Adrenal gland (tissue), 12 donors: Measurements from ENCODE around the gene RBMS2. TPM values are rescaled to one million over a fixed set of nuclear protein-coding genes. Genes with fewer than 3 reads are reported as not detected.
"Not testable (repeated sequence)": the region's sequence is repeated elsewhere in the genome, so short reads cannot be mapped to it uniquely, and the experiment has no call there.

Experiments used
- DNase-seq, 7 donors: peaks; one replicate each; pipeline ENCODE4 v3.0.0-alpha.2; 2019 to 2020
- H3K27ac ChIP-seq, 5 donors: fragments of 200-600 bp; sonication (generic) in 4 of 5; 1 replicate in 3 of 5; 2 replicates in 2 of 5; pipeline versions ENCODE4 v1.5.1 to v1.8.0; 2016 to 2020; ENCODE audit warnings: mild to moderate bottlenecking in 1 of 5
- H3K27me3 ChIP-seq: fragments of 200-600 bp; 2 replicates; pipeline ENCODE4 v1.8.0; 2021
- H3K36me3 ChIP-seq, 2 donors: fragments of 200-600 bp; replicated peaks in 1 of 2; 1 replicate in 1 of 2; 2 replicates in 1 of 2; pipeline versions ENCODE4 v1.5.1 to v1.8.0; 2018 to 2022
- H3K4me1 ChIP-seq, 2 donors: fragments of 200-600 bp; replicated peaks in 1 of 2; 1 replicate in 1 of 2; 2 replicates in 1 of 2; pipeline versions ENCODE4 v1.5.1 to v1.8.0; 2018 to 2021
- H3K4me3 ChIP-seq, 4 donors: fragments of 200-600 bp; sonication (generic) in 3 of 4; one replicate each; pipeline ENCODE4 v1.5.1; 2016 to 2018
- H3K9me3 ChIP-seq, 3 donors: fragments of 200-600 bp; sonication (generic) in 1 of 3; replicated peaks in 1 of 3; 1 replicate in 2 of 3; 2 replicates in 1 of 3; pipeline versions ENCODE4 v1.5.1 to v1.8.0; 2016 to 2021
- POLR2A ChIP-seq, 2 donors: fragments of 450-650 bp; IDR thresholded peaks; one replicate each; pipeline ENCODE4 v1.6.1; 2017; ENCODE audit warnings: antibody characterized with exemption in 2 of 2, mild to moderate bottlenecking in 2 of 2, moderate library complexity in 1 of 2
- WGBS, 4 donors: extraction: QIAGEN DNeasy Blood & Tissue Kit in 2 of 4; methylation state at CpG; one replicate each; pipeline versions ENCODE4 v1.1.5 to v1.1.7; 2013 to 2017; 5-methylcytosine and 5-hydroxymethylcytosine counted together
- intact Hi-C, 2 donors: fragments of 100-400 bp; cut with DNase I; formaldehyde crosslinking; loops; one replicate each; pipeline versions ENCODE4 v1.14.1 to v1.15.0; 2022 to 2023
- polyA plus RNA-seq, 3 donors: library from polyadenylated mRNA; stranded (reverse); fragments of 200-250 nt in 2 of 3; fragments of 350-450 nt in 1 of 3; fragmentation: Illumina TruSeq in 1 of 3; extraction: RNeasy Lipid Tissue Mini Kit (QIAGEN cat#74804) in 1 of 3; gene quantifications; one replicate each; pipeline ENCODE4 v1.2.3, GENCODE V29; 2013 to 2014
- total RNA-seq, 9 donors: library from RNA; depleted of rRNA in 4 of 9; stranded (reverse); fragments of >200 nt in 4 of 9; fragments of 120-200 nt in 1 of 9; fragmentation: NEBNext Ultra II Directional in 1 of 9; extraction: Animal tissue kit (Norgen Biotek cat#: 25700) in 1 of 9; gene quantifications; one replicate each; pipeline versions ENCODE4 v1.1.0 to v1.2.4, GENCODE V29; 2013 to 2023
- TF ChIP-seq, protein P1 (sequence below), 6 experiments: fragments of 450-650 bp in 4 of 6; fragments of 200-600 bp in 2 of 6; sonication (generic) in 1 of 6; IDR thresholded peaks; 1 replicate in 5 of 6; 2 replicates in 1 of 6; pipeline versions ENCODE4 v1.5.1 to v1.8.0; 2016 to 2021; ENCODE audit warnings: antibody characterized with exemption in 6 of 6, mild to moderate bottlenecking in 2 of 6, moderate library complexity in 1 of 6
- donor health status: healthy with polysubstance abuse.
- donor health status: Bipolar disorder and iron deficiency.
- donor health status: DM: yes; HTN: yes; CAD: no.
- donor health status: DM: no; HTN: no; CAD: no.
- donor health status: DM: no; HTN: no; CAD: no.
- donor health status: DM: yes; HTN: yes; CAD: no.

The RBMS2 gene
- total and polyA plus RNA-seq, 12 donors = 7.6 to 41.5 (median 19.9) TPM

DNA sequence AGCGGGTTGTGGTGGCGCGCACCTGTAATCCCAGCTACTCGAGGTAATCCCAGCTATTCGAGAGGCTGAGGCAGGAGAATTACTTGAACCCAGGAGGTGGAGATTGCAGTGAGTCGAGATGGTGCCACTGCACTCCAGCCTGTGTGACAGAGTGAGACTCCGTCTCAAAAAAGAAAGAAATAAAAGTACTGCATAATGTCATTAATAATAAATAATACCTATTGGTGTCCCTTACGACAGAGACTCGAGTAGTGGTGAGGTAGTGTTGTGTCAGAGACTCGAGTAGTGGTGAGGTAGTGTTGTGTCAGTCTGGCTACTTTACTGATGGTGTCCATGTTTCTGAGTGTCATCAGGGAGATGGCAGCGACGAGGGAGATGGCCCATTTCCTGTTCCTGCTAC is 34.9 kb upstream of the RBMS2 start:
- DNase-seq = no peak
- intact Hi-C loops = no loop called here
- Histone ChIP-seq H3K4me1 (peaks cover 14 to 16% of the 10 kb centered on the region in 2 donors), H3K9me3 (no peaks in the 10 kb centered on the region), H3K4me3 (no peak overlapping the region), H3K27ac (no peak overlapping the region), H3K36me3 (no peaks in the 10 kb centered on the region), H3K27me3 (no peaks in the 10 kb centered on the region)
- WGBS, 4 donors = 76 to 83% (median 79%) methylated on average over 12 of the region's 12 CpGs
- TF ChIP-seq, protein P1, sequence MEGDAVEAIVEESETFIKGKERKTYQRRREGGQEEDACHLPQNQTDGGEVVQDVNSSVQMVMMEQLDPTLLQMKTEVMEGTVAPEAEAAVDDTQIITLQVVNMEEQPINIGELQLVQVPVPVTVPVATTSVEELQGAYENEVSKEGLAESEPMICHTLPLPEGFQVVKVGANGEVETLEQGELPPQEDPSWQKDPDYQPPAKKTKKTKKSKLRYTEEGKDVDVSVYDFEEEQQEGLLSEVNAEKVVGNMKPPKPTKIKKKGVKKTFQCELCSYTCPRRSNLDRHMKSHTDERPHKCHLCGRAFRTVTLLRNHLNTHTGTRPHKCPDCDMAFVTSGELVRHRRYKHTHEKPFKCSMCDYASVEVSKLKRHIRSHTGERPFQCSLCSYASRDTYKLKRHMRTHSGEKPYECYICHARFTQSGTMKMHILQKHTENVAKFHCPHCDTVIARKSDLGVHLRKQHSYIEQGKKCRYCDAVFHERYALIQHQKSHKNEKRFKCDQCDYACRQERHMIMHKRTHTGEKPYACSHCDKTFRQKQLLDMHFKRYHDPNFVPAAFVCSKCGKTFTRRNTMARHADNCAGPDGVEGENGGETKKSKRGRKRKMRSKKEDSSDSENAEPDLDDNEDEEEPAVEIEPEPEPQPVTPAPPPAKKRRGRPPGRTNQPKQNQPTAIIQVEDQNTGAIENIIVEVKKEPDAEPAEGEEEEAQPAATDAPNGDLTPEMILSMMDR (IDR thresholded peaks at IDR 0.05) = no peak
- no peak for TF ChIP-seq POLR2A (IDR thresholded peaks at IDR 0.05)

DNA sequence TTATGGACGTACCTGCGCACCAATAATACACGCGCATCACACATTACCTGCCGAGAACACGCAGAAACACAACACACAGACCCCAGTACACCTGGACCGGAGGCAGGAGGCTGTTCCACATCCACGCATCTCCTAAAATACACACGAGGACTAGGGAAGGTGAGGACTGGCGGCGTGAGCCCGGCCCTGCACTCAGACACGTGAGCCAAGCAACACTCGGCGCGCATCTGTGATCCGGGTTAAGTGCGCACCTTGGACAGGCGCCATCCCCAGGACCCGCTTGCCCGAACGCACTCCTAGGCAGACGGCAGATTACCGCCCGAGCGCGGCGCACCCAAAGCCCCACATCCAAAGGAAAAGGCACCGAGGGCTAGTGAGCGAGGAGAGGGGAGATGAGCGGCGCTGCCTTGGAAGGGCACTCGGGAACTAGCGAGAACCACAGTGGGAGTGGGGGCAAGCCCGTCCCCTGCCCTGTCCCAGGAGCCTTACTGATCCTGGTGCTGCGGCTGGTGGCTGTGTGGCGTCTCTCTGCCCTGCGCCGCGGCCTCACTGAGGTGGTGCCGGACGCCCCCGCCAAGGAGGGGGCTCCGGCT is 34.1 kb upstream of the RBMS2 start:
- Histone ChIP-seq H3K9me3 (no peaks in the 10 kb centered on the region), H3K36me3 (no peaks in the 10 kb centered on the region), H3K4me3 (peak overlapping the region in 2 of 4 donors; percentile 37 to 58), H3K27me3 (no peaks in the 10 kb centered on the region), H3K4me1 (peaks cover 14 to 16% of the 10 kb centered on the region in 2 donors), H3K27ac (peak overlapping the region in 1 of 5 donors; percentile 52)
- intact Hi-C loops = no loop called here
- TF ChIP-seq, protein P1 (IDR thresholded peaks at IDR 0.05) = no peak
- TF ChIP-seq POLR2A (IDR thresholded peaks at IDR 0.05) = no peak
- WGBS, 4 donors = 4 to 42% (median 7%) methylated on average over 4 to 44 of the region's 44 CpGs
- peak in 6 of 7 donors; percentile 18 to 75 (median 40) for DNase-seq

- Histone ChIP-seq H3K27me3 (no peaks in the 10 kb centered on the region), H3K36me3 (no peaks in the 10 kb centered on the region), H3K4me1 (peaks cover 14 to 16% of the 10 kb centered on the region in 2 donors), H3K27ac (peak within 1 kb of the TSS in 1 of 5 donors; percentile 52), H3K4me3 (peak within 1 kb of the TSS in 2 of 4 donors; percentile 37 to 58), H3K9me3 (no peaks in the 10 kb centered on the region)
- WGBS, 4 donors = 12 to 17% (median 15%) methylated on average over 25 to 59 of the region's 59 CpGs
- intact Hi-C loops = no loop called here
- TF ChIP-seq, protein P1 (IDR thresholded peaks at IDR 0.05) = no peak
- TF ChIP-seq POLR2A (IDR thresholded peaks at IDR 0.05) = no peak
- peak; percentile 71 to 91 (median 81) for DNase-seq
These were observed 33.3 kb upstream of the RBMS2 start, which contains the start of gene GLS2 for GRCh38 chr12:56488041-56488955. Gene GLS2, minus strand, starts transcription at chr12:56488161. Its CDS starts 43 bp downstream, at chr12:56488118.

- DNase-seq = no peak
- Histone ChIP-seq H3K36me3 (no peaks in the 10 kb centered on the region), H3K27ac (no peak overlapping the region), H3K27me3 (no peaks in the 10 kb centered on the region), H3K4me3 (no peak overlapping the region), H3K4me1 (peaks cover 14 to 16% of the 10 kb centered on the region in 2 donors), H3K9me3 (no peaks in the 10 kb centered on the region)
- intact Hi-C loops = no loop called here
- TF ChIP-seq POLR2A (IDR thresholded peaks at IDR 0.05) = no peak
- TF ChIP-seq, protein P1 (IDR thresholded peaks at IDR 0.05) = no peak
These were observed 31.3 kb upstream of the RBMS2 start for GRCh38 chr12:56490360-56490759.

DNA sequence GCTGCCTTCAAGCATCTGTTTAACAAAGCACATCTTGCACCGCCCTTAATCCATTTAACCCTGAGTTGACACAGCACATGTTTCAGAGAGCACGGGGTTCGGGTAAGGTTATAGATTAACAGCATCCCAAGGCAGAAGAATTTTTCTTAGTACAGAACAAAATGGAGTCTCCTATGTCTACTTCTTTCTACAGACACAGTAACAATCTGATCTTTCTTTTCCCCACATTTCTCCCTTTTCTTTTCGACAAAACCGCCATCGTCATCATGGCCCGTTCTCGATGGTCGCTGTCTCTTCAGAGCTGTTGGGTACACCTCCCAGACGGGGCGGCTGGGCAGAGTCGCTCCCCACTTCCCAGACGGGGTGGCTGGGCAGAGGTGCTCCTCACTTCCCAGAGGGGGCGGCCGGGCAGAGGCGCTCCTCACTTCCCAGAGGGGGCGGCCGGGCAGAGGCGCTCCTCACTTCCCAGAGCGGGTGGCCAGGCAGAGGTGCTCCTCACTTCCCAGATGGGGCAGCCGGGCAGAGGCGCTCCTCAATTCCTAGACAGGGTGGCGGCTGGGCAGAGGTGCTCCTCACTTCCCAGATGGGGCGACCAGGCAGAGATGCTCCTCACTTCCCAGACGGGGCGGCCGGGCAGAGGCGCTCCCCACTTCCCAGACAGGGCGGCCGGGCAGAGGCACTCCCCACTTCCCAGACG is 28.1 kb upstream of the RBMS2 start:
- H3K4me1 ChIP-seq, intact Hi-C loops: not testable (repeated sequence)

DNA sequence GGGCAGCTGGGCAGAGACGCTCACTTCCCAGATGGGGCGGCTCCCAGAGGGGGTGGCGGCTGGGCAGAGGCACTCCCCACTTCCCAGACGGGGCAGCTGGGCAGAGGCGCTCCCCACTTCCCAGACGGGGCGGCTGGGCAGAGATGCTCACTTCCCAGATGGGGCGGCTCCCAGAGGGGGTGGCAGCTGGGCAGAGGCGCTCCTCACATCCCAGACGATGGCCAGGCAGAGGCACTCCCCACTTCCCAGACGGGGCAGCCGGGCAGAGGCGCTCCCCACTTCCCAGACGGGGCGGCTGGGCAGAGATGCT is 27.6 kb upstream of the RBMS2 start:
- H3K4me1 ChIP-seq, DNase-seq, H3K4me3 ChIP-seq, H3K36me3 ChIP-seq, H3K27ac ChIP-seq, H3K27me3 ChIP-seq, H3K9me3 ChIP-seq, intact Hi-C loops: not testable (repeated sequence)
- WGBS, 4 donors = 87 to 95% (median 94%) methylated on average over 7 to 15 of the region's 15 CpGs

More for the DNA sequence above, 28.1 kb upstream of the RBMS2 start:
- H3K36me3 ChIP-seq, H3K27ac ChIP-seq, H3K9me3 ChIP-seq, DNase-seq, H3K27me3 ChIP-seq, H3K4me3 ChIP-seq: not testable (repeated sequence)
- WGBS, 4 donors = 88 to 94% (median 89%) methylated on average over 16 to 31 of the region's 31 CpGs
